Measurements from ENCODE around the gene TMEM175.

Gene TMEM175

GRCh38 chr4:964346-965025 is 32.2 kb downstream of the TMEM175 start:
- H3K9me3 ChIP-seq (ENCODE audit: low read length), result no peaks in the 10 kb centered on the region
- peaks cover 6% of the 10 kb centered on the region for H3K36me3 ChIP-seq (ENCODE audit: insufficient read depth, low read length)
- no peak overlapping the region for H3K4me3 ChIP-seq (ENCODE audit: low read length)
- no peaks in the 10 kb centered on the region for H3K27me3 ChIP-seq (ENCODE audit: insufficient read depth, low read length)
- H2AFZ ChIP-seq (ENCODE audit: low read depth, low read length), result no peak overlapping the region
- no peaks in the 10 kb centered on the region for H3K4me1 ChIP-seq (ENCODE audit: insufficient read depth, low read length)

DNA sequence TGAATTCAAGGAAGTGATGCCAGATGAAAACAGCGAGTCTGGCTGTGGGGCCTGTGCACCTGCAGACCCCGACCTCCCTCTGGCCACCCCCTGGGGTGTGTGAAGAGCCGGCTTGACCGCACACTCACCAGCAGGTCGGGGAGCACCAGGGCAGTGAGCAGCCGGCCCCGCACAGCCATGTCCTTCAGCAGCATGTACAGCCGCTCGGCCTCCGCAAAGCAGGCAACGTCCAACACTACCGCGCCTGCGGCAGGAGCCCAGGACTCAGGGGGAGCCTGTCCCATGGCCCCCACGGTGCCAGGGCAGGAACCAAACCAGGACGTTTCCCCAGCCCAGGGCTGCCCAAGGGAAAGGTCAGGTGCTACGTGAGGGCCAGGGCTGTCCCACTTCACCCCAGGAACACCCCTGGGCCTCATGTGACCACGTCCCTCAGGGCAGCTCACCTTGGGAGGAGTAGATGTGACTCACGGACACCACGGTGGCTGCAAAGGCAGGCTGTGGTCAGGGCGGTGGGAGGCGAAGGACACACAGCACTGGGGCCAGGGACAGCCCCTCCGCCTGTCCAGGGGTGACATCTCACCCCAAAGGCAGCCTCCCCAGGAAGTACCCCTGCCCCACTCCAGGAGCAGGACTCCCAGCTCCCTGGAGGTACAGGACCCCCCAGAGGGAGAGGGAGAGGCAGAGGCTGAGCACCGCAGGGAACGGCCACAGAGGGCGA is 32.9 kb downstream of the TMEM175 start:
- Histone ChIP-seq H3K36me3 (ENCODE audit: insufficient read depth, low read length) (peaks cover 6% of the 10 kb centered on the region), H3K27me3 (ENCODE audit: insufficient read depth, low read length) (no peaks in the 10 kb centered on the region), H3K4me3 (ENCODE audit: low read length) (no peak overlapping the region), H3K9me3 (ENCODE audit: low read length) (no peaks in the 10 kb centered on the region), H3K4me1 (ENCODE audit: insufficient read depth, low read length) (no peaks in the 10 kb centered on the region), H2AFZ (ENCODE audit: low read depth, low read length) (no peak overlapping the region)

DNA sequence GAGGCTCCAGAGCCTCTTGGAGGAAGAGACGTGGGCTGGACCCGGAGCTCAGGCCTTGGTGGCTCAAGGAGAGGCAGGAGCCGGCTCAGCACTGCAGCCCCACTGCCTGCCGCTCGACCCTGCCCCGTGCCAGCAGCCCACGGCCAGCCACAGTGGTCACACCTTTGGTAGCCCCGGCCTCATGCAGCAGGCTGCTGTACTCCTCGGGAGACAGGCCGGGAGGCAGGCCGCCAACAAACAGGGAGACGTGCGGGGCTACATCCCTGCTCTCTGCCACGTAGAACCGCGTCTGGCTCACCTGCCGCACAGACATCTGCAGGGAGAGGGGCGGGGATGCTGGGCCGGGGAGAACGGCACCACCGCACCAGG is 33.5 kb downstream of the TMEM175 start:
- Histone ChIP-seq H3K9me3 (ENCODE audit: low read length) (no peaks in the 10 kb centered on the region), H3K4me1 (ENCODE audit: insufficient read depth, low read length) (no peaks in the 10 kb centered on the region), H3K27me3 (ENCODE audit: insufficient read depth, low read length) (no peaks in the 10 kb centered on the region), H2AFZ (ENCODE audit: low read depth, low read length) (no peak overlapping the region), H3K36me3 (ENCODE audit: insufficient read depth, low read length) (peaks cover 4% of the 10 kb centered on the region), H3K4me3 (ENCODE audit: low read length) (no peak overlapping the region)

GRCh38 chr4:966266-967112 is 34.2 kb downstream of the TMEM175 start:
- Histone ChIP-seq H3K4me3 (ENCODE audit: low read length) (no peak overlapping the region), H2AFZ (ENCODE audit: low read depth, low read length) (no peak overlapping the region), H3K4me1 (ENCODE audit: insufficient read depth, low read length) (no peaks in the 10 kb centered on the region), H3K9me3 (ENCODE audit: low read length) (no peaks in the 10 kb centered on the region), H3K27me3 (ENCODE audit: insufficient read depth, low read length) (no peaks in the 10 kb centered on the region), H3K36me3 (ENCODE audit: insufficient read depth, low read length) (peaks cover 4% of the 10 kb centered on the region)

DNA sequence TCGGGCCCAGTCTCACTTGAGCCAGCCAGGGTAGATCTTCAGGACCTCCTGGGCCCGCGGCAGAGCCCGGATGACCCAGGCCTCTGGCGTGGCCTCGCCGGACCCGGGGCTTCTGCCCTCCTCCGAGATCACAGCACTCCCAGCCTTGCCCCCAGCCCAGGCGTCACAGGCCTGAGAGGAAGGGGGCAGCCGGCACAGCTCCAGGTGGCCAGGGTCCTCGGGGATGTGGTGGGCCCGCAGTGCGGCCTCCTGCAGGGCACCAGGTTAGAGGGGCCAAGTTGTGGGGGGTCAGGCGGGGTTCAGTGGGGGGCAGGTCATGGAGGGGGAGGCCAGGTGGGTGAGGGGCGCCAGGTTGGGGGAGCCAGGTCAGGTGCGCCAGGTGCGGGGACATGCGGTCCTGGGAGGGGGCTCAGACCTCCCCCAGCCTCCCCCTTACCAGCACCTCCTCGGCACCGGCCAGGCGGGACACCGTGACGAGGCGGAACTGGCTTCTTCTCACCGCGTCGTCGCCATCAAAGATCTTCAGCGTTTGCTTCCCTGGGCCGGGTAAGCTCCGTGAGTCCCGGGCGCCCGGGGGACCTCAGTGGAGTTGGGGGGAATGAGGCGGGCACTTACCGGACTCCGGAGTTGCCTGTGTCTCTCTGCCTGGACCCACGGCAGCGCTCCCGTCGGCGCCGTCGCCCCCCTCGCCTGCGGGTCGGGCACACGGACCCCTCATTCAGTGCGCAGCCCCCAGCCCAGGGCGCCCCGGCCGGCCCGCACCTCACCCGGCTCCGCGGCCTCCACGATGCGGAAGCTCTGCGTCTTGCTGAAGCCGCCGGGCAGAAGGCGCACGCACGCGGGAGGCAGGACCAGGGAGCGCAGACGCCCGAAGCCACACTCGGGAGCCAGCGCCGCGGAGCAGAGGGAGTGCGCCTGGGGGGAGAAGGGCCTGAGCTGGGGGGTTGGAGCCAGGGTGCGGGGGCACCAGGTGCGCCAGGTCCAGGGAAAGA is 35.1 kb downstream of the TMEM175 start:
- H3K4me1 ChIP-seq (ENCODE audit: insufficient read depth, low read length), result peaks cover 7% of the 10 kb centered on the region
- no peaks in the 10 kb centered on the region for H3K9me3 ChIP-seq (ENCODE audit: low read length)
- no peak overlapping the region for H2AFZ ChIP-seq (ENCODE audit: low read depth, low read length)
- no peak overlapping the region for H3K4me3 ChIP-seq (ENCODE audit: low read length)
- H3K36me3 ChIP-seq (ENCODE audit: insufficient read depth, low read length), result peaks cover 4% of the 10 kb centered on the region
- no peaks in the 10 kb centered on the region for H3K27me3 ChIP-seq (ENCODE audit: insufficient read depth, low read length)

DNA sequence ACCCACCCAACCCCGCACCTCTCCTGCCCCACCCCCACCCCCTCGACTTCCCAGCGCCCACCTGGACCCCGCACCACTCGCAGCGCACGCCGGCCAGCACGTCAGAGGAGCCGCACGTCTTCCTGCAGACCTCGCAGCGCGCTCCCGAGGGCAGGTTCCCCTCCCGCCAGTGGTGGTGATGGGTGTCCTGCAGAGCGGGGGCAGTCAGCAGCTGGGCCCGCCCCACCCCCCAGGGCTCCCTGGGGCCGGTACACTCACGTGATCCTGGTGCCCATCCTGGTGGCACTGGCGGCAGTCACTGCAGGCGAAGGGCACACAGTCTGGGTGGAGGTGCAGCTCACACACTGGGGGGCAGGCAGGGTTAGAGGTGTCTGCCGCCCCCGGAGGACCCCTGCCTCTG is 36.0 kb downstream of the TMEM175 start:
- Histone ChIP-seq H3K36me3 (ENCODE audit: insufficient read depth, low read length) (peaks cover 4% of the 10 kb centered on the region), H3K4me1 (ENCODE audit: insufficient read depth, low read length) (peaks cover 7% of the 10 kb centered on the region), H3K9me3 (ENCODE audit: low read length) (no peaks in the 10 kb centered on the region), H2AFZ (ENCODE audit: low read depth, low read length) (no peak overlapping the region), H3K27me3 (ENCODE audit: insufficient read depth, low read length) (no peaks in the 10 kb centered on the region), H3K4me3 (ENCODE audit: low read length) (no peak overlapping the region)

DNA sequence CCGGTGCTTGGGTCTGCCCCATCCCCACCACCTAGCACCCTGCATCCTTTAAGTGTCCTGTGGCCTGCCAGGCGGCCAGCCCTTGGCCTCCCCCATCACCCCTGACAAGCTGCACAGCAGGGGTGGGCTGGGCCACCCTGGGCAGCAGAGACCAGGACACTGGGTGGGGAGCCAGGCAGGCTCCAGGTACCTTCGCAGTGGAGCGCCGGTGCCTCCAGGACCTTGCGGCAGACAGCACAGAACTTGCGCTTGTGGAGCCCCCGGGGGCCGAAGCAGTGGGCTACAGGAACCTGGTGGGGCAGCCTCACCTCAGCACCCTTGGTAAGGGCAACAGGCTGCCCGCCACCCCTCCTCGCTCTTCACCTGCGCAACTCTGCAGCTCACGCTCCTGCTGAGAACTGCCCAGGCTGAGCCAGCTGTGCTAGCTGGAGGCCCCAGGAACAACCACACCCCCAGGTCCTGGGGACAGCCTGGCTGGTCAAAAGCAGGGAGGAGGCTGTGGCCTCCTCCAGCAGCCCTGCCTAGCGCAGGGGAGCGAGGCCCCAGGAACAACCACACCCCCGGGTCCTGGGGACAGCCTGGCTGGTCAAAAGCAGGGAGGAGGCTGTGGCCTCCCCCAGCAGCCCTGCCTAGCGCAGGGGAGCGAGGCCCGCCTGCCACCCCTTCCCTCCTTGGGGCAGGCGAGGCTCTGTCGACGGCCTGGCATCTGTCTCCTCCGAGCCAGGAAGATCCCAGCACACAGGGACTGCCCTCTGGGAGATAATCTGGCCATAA is 36.5 kb downstream of the TMEM175 start:
- no peak overlapping the region for H2AFZ ChIP-seq (ENCODE audit: low read depth, low read length)
- H3K36me3 ChIP-seq (ENCODE audit: insufficient read depth, low read length), result peaks cover 3% of the 10 kb centered on the region
- no peaks in the 10 kb centered on the region for H3K9me3 ChIP-seq (ENCODE audit: low read length)
- no peaks in the 10 kb centered on the region for H3K27me3 ChIP-seq (ENCODE audit: insufficient read depth, low read length)
- H3K4me3 ChIP-seq (ENCODE audit: low read length), result no peak overlapping the region
- peaks cover 7% of the 10 kb centered on the region for H3K4me1 ChIP-seq (ENCODE audit: insufficient read depth, low read length)

DNA sequence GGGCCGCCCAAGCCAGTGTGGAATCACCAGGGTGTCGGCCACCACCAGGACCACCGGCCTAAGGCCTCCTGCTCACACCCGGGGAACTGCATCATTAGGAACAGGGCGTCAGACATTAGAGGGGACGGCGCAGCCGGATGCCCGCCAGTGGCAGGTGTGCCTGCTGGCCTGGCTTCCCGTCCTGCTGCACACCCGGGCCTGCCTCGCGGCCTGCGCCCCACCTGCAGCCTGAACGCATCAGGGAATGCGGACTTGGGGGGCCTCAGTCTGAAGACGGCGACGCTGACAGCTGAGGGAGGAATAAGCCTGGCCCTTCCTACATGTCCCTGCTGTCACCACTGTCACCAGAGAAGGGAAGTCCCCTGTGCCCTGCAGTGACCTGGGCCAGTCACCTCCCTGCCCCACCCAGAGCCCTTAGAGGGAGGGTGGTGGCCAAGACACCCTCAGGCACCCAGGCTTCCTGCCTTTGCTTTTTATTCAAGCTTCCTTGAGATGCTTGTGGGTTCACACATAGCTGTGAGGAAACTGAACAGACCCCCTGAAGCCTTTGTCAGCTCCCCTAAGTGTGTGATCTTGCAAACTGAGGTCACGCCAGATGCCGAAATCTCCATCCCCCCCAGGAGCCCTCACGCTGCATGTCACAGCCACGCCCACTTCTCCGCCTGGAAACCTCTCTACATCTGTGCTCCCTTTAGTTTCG is 37.9 kb downstream of the TMEM175 start:
- Histone ChIP-seq H3K9me3 (ENCODE audit: low read length) (peaks cover 5% of the 10 kb centered on the region), H3K27me3 (ENCODE audit: insufficient read depth, low read length) (no peaks in the 10 kb centered on the region), H3K4me1 (ENCODE audit: insufficient read depth, low read length) (peaks cover 7% of the 10 kb centered on the region), H3K4me3 (ENCODE audit: low read length) (no peak overlapping the region), H2AFZ (ENCODE audit: low read depth, low read length) (no peak overlapping the region), H3K36me3 (ENCODE audit: insufficient read depth, low read length) (no peaks in the 10 kb centered on the region)

- Histone ChIP-seq H3K4me3 (ENCODE audit: low read length) (no peak overlapping the region), H3K4me1 (ENCODE audit: insufficient read depth, low read length) (peaks cover 7% of the 10 kb centered on the region), H3K27me3 (ENCODE audit: insufficient read depth, low read length) (no peaks in the 10 kb centered on the region), H3K36me3 (ENCODE audit: insufficient read depth, low read length) (no peaks in the 10 kb centered on the region), H2AFZ (ENCODE audit: low read depth, low read length) (no peak overlapping the region), H3K9me3 (ENCODE audit: low read length) (peaks cover 5% of the 10 kb centered on the region)
These were observed 38.7 kb downstream of the TMEM175 start for GRCh38 chr4:970854-971520.

- peak overlapping the region; percentile 87 for H3K4me3 ChIP-seq (ENCODE audit: low read length)
- no peaks in the 10 kb centered on the region for H3K36me3 ChIP-seq (ENCODE audit: insufficient read depth, low read length)
- peaks cover 7% of the 10 kb centered on the region for H3K4me1 ChIP-seq (ENCODE audit: insufficient read depth, low read length)
- no peak overlapping the region for H2AFZ ChIP-seq (ENCODE audit: low read depth, low read length)
- H3K27me3 ChIP-seq (ENCODE audit: insufficient read depth, low read length), result no peaks in the 10 kb centered on the region
- peaks cover 5% of the 10 kb centered on the region for H3K9me3 ChIP-seq (ENCODE audit: low read length)
These were observed 39.6 kb downstream of the TMEM175 start for GRCh38 chr4:971666-972500.

Data from neuron (in vitro differentiated cells).